Measurements from ENCODE around the gene TRIO.
A peak's percentile ranks its signal among the peaks of the same experiment; 100 is the strongest.
"Not testable (repeated sequence)": the region's sequence is repeated elsewhere in the genome, so short reads cannot be mapped to it uniquely, and the experiment has no call there.

Gene TRIO

DNA sequence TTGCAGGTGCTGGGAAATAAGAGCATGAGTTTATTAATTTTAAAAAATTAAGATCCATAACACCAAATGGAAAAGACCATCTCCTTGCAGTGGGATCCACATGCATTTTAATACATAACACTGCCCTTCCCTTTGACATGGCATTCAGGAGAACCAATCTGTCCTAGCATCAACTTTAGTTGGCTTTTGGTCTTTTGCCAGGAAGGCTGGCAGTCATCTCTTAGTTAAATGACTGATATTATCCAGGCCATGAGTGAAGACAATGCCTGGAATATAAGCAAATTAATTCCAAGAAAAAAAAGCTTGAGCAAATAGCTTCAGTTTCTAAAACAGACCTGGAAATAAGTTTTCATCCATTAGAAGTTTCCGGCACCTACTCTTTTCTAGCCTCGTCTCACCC lies 383.4 kb downstream of the TRIO start:
- DNase-seq = no peak

DNA sequence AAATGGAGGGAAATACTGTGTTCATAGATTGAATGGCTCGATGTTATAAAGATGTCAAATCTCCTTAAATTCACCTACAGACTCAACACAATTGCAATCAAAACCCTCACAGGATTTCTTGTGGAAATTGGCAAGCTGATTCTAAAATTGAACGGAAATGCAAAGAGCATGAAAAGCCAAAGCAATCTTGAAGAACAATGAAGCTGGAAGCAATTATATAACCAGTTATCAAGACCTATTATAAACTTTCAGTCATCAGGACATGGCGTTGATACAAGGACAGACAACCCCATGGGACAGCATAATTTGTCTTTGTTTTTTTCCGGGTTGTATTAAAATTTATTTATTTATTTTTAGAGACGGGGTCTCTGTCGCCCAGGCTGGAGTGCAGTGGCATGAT lies 385.0 kb downstream of the TRIO start:
- DNase-seq = no peak

GRCh38 chr5:14528926-14529325 lies 385.8 kb downstream of the TRIO start:
- DNase-seq = no peak

- no peak for DNase-seq
Observed at GRCh38 chr5:14531668-14532067, 388.5 kb downstream of the TRIO start.

DNA sequence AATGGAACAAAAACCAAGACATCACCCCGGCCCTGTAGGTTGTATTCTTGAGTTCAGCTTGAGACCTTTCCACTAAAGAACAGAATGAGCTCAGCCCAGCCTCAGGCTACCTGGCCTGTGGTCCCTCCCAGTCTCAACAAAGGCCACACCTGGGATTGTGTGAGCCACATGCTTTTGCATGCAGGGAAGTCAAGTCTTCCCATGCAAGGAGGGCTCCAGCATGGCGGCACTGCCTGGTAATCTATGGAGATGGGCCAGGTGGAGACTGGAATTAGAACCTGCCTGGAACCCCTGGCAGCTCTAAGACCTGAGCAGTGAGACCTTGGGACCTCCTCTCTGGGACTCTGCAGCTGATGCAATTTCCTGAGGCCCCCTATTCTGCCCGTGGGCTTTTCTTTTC lies 389.0 kb downstream of the TRIO start:
- DNase-seq = no peak

DNA sequence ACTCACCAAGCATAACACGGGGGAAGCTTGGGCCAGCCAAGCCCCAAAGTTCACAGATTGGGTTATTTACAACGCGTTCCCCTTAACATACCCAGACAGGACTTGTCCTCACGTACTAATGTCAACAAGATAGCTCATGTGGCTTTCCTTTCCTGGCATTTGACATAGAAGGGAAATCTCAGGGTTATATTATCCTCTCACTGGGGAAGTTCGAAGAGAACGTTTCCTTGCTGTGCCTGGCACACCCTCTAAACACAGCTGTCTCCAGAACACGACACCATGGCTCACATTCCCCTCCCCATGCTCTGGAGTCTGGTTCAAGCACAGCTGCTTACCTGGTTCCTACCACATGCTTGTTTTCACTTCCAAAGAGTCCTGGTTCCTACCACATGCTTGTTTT lies 391.6 kb downstream of the TRIO start:
- no peak for DNase-seq

- DNase-seq = no peak
Observed at GRCh38 chr5:14545308-14545707, 402.2 kb downstream of the TRIO start.

DNA sequence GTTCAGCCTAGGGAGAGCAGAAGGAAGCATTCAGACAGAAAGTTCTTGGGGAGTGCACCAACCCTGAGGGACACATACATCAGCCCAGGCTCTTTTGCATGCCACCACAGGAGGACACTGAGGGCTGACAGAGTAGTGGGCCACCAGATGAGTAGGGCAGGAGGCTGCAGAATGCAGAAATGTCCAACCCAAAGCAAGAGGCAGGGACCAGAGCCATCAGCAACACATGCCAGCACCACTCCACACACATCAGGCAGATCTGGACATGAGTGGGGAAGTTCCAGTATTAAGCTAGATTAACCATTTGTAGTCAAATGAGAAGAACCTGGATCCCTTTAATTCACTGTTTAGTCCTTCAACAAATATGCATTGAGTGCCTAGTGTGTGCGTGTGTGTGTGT lies 402.7 kb downstream of the TRIO start:
- DNase-seq = peak in 1 of 56 donors; percentile 4

DNA sequence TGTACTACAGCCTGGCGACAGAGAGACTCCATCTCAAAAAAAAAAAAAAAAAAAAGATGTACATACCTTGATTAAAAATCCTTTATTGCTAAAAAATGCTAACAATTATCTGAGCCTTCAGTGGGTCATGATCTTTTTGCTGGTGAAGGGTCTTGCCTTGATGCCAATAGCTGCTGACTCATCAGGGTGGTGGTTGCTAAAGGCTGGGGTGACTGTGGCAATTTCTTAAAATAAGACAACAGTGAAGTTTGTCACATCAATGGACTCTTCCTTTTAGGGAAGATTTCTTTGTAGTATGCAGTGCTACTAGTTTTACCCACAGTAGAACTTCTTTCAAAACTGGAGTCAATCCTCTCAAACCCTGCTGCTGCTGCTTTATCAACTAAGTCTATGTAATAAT lies 404.5 kb downstream of the TRIO start:
- no peak for DNase-seq

DNA sequence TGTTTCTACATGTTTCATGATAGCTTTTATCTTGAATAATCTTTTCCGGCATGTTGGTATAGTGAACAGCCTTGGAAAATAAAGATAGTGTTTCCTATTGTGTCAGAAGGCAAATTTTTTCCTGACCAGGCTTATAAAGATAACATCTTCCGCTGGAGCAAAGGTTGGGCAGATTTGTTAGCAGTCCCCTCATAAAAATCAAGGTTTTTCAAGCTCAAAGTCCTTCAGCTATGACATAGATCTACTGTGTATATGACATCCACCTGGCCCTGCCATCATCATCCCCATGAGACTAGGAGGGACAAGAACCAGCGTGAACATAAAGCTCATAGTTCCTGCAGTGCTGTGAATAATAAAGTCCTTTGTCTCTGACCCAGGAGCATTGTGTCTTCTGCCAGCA lies 408.1 kb downstream of the TRIO start:
- no peak for DNase-seq

DNA sequence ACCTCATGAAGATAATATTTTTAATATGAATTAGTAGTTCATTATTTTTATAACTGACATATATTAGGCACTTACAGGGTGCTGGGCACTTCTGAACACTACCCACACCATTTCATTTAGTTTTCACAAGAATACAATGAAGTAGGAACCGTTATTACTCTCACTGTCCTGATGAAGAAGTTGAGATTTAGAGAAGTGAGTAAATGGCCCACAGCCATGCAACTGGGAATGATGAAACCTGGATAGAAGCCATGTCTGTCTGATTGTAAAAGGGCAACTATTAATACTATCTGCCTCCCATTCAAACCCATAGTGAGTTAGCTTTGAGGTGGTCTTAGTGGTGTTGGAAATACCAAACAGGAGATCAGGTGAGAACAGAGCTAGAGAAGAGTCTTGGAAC lies 408.9 kb downstream of the TRIO start:
- no peak for DNase-seq

DNA sequence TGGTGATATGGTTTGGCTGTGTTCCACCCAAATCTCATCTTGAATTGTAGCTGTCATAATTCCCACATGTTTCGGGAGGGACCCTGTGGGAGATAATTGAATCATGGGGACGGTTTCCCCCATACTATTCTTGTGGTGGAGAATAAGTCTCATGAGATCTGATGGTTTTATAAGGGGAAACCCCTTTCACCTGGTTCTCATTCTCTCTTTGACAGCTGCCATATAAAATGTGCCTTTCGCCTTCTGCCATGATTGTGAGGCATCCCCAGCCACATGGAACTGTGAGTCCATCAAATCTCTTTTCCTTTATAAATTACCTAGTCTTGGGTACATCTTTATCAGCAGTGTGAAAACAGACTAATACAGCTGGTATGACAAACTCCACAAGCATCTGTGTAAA lies 411.1 kb downstream of the TRIO start:
- not testable (repeated sequence) for DNase-seq

- no peak for DNase-seq
Observed at GRCh38 chr5:14556015-14556414, 412.9 kb downstream of the TRIO start.

GRCh38 chr5:14557203-14557770 lies 414.1 kb downstream of the TRIO start:
- peak in 1 of 56 donors; percentile 3 for DNase-seq

GRCh38 chr5:14557791-14558415 lies 414.8 kb downstream of the TRIO start:
- no peak for DNase-seq

Measured in nucleus accumbens (tissue), 56 donors.